NAMALWA (cell line): ENCODE data around the gene SRGAP3.

ENCODE experiments used
- DNase-seq: peaks from one replicate; pipeline ENCODE4 v3.0.0-alpha.2; 2015; ENCODE audit warnings: low spot score

The SRGAP3 gene

GRCh38 chr3:8964436-8965370, 284.7 kb downstream of the SRGAP3 start:
- DNase-seq = no peak

- peak; percentile 94 for DNase-seq
Measured at GRCh38 chr3:8963137-8963853, 286.2 kb downstream of the SRGAP3 start, which contains the start of gene RAD18. TSS of gene RAD18 (minus strand) at chr3:8963472. CDS start at chr3:8963385, 87 bp downstream.

- peak; percentile 37 for DNase-seq
Measured at GRCh38 chr3:8962226-8962861, 287.1 kb downstream of the SRGAP3 start.

- no peak for DNase-seq
Measured at GRCh38 chr3:8959668-8960067, 289.8 kb downstream of the SRGAP3 start.

- DNase-seq = peak; percentile 52
Measured at GRCh38 chr3:8954938-8955763, 294.3 kb downstream of the SRGAP3 start.

GRCh38 chr3:8953313-8953712, 296.1 kb downstream of the SRGAP3 start:
- no peak for DNase-seq

GRCh38 chr3:8952130-8952529, 297.3 kb downstream of the SRGAP3 start:
- no peak for DNase-seq

- no peak for DNase-seq
Measured at GRCh38 chr3:8945890-8946600, 303.4 kb downstream of the SRGAP3 start.

GRCh38 chr3:8942746-8943488, 306.5 kb downstream of the SRGAP3 start:
- DNase-seq = no peak

GRCh38 chr3:8942115-8942514, 307.3 kb downstream of the SRGAP3 start:
- no peak for DNase-seq

GRCh38 chr3:8938021-8938420, 311.4 kb downstream of the SRGAP3 start:
- DNase-seq = peak; percentile 70

GRCh38 chr3:8937064-8938020, 312.1 kb downstream of the SRGAP3 start:
- DNase-seq = no peak

GRCh38 chr3:8932507-8932906, 316.9 kb downstream of the SRGAP3 start:
- DNase-seq = no peak

- peak; percentile 5 for DNase-seq
Measured at GRCh38 chr3:8931342-8931741, 318.1 kb downstream of the SRGAP3 start.
